Activated CD8-positive, alpha-beta memory T cell treated with anti-CD3 and anti-CD28 coated beads for 48 hours (primary cell): ENCODE results near the gene MCM9.
"Not testable (repeated sequence)": the region's sequence is repeated elsewhere in the genome, so short reads cannot be mapped to it uniquely, and the experiment has no call there.

Experiments used
- DNase-seq, 3 experiments: peaks; one replicate each; pipeline ENCODE4 v3.0.0-alpha.2; 2020; ENCODE audit warnings: low read depth in 2 of 3, low spot score in 2 of 3

Gene MCM9

DNA sequence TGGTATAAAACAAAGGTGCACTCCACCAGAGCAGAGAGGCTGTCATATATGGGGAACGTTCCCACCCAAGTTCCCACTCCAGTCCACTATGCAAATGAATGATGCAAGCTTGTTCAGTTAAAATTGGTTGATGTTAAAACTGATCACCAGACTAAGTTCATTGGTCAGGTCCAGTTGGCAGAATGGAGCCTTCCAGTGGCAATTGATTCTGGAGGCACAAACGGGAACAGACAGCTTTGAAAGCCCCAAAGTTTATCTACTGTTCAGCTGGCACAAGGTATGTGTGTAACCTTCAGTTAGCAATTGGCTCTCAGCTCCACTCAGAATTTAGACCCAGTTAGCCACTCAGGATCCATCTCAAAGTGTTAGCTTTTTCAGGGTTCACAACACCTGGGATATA lies 164.1 kb downstream of the MCM9 start:
- no peak for DNase-seq

DNA sequence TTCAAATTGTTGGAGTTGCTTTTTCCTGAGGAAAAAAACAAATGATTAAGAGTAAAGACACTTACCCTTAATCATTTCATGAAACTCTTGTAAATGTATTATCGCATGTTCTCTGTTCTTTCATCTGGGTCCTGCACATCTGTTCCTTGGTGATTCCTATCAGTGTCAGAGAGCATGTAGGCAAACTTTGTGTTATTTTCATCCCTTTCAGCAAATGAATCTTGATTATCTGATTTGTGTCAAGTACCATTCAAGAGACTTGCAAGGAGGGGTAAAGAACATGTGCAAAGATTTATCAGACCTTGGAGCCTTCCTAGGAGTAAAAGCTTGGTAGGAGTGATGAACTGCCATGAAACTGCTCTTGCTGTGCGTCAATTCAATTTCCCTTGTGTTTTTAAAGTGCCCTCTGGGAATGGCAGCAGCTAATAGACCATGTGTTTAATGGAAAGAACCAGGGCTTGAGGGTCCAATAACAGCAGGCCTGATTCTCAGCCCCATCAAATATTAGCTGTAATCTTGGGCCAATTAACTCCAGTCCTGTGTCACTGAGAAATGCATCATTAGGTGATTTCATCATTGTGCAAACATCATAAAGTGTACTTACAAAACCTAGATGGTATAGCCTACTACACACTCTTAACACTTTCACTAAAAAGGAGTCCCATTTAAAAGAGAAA lies 164.7 kb downstream of the MCM9 start:
- DNase-seq = no peak

DNA sequence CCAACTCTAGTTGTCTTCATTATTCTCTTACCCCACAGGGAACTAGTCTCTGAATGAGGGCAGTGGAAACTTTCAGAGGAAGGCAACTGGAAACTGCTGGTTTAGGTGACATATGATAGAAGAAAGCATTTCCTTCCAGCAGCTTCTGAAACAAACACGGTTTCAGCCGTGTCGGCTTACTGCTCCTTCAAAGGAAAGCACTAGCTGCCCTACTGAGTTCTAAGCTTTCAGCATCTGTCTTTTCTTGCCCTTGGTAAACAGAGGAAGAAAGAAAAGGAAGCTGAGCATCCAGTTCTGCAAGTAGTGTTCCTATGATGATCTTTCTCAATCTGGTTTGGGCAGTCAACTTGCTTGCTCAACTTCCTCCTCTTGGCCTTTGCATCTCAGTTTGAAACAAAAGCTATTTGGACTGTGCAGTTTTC lies 166.0 kb downstream of the MCM9 start:
- DNase-seq = no peak

DNA sequence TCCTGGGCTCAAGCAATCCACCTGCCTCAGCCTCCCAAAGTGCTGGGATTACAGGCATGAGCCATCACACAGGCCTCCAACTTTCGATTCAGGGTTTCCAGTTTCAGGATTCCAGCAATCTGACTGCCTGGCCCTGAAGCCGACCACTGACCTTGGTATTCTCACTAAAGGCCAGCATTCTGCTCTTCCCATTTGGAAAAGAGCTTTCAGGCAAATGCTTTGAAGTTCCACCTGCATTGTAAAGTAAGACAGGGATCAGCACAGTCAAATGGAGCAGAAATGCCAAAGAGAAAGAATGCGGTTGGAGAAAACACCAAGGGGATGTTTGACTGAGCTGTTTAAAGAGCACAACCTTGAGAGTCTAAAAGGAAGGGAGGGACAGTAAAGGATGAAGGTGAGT lies 166.5 kb downstream of the MCM9 start:
- DNase-seq = no peak

DNA sequence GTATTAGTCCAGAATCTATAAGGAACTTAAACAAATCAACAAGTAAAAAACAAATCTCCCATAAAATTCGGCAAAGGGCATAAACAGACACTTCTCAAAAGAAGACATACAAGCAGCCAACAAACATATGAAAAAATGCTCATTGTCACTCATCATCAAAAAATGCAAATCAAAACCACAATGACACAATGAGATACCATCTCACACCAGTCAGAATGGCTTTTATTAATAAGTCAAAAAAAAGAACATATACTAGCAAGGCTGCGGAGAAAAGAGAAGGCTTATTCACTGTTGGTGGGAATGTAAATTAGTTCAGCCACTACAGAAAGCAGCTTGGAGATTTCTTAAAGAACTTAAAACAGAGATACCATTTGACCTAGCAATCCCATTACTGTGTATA lies 169.6 kb downstream of the MCM9 start:
- DNase-seq = not testable (repeated sequence)

DNA sequence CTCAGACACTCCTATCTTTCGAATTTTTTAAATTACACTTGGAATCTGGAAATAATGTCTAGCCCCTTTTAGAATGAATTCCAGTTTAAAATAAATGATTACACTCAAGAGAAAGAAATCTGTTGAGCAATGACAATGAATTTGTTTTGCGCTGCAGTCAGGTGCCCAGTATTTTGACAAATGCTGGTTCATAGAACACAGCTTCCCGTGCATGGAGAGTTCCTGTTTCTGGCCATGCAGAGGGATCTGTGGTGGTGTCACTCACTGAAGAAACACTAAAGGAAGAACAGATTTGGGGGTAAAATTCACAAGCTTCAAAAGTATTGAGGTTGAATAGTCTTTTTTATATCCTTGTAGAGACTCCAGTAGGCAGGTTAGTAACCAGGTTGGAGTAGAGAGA lies 170.2 kb downstream of the MCM9 start:
- DNase-seq = no peak
